OCI-LY7 (cell line): ENCODE results near the gene PRRC2B. TPM values are rescaled to one million over a fixed set of nuclear protein-coding genes. Genes with fewer than 3 reads are reported as not detected.

ENCODE experiments used
- BruUV-seq: library from RNA; stranded (reverse); fragments of 400-500 nt; replicated peaks from 2 replicates; lab custom pipeline; 2021; lab: Mats Ljungman, UMichigan
- CTCF ChIA-PET: fragments of 300-600 bp; sonication (Branson Sonifier 250); formaldehyde crosslinking; loops from one replicate; lab custom pipeline; 2022; ENCODE audit warnings: antibody characterized with exemption; ENCODE audit not compliant: unreplicated experiment; lab: Charles Lee
- POLR2A ChIA-PET: fragments of 300-600 bp; sonication (Branson Sonifier 250); formaldehyde crosslinking; loops from one replicate; lab custom pipeline; 2022; ENCODE audit warnings: antibody characterized with exemption; lab: Charles Lee
- DNase-seq: peaks from one replicate; pipeline ENCODE4 v3.0.0-alpha.2; 2015; ENCODE audit warnings: low spot score
- H2AFZ ChIP-seq: fragments of 200-600 bp; sonication (generic), shearing (Covaris generic); 2 replicates; pipeline ENCODE4 v1.6.1; 2014; ENCODE audit warnings: mild to moderate bottlenecking, antibody characterized with exemption, low read length, moderate library complexity
- H3K27ac ChIP-seq: fragments of 200-600 bp; sonication (generic); 2 replicates; pipeline ENCODE4 v1.5.1; 2014; ENCODE audit warnings: mixed run types, low read depth, mild to moderate bottlenecking, moderate library complexity, low read length, inconsistent platforms; ENCODE audit not compliant: poor library complexity, severe bottlenecking
- H3K36me3 ChIP-seq: fragments of 200-600 bp; sonication (generic); 2 replicates; pipeline ENCODE4 v1.6.1; 2014; ENCODE audit warnings: mild to moderate bottlenecking, antibody characterized with exemption, low read length, moderate library complexity, mixed read lengths; ENCODE audit not compliant: insufficient read depth
- H3K4me1 ChIP-seq: fragments of 200-600 bp; sonication (generic); 2 replicates; pipeline ENCODE4 v1.5.1; 2014; ENCODE audit warnings: mild to moderate bottlenecking, low read length; ENCODE audit not compliant: insufficient read depth, poor library complexity, severe bottlenecking
- H3K4me2 ChIP-seq: fragments of 200-600 bp; sonication (generic); 2 replicates; pipeline ENCODE4 v1.6.1; 2014; ENCODE audit warnings: mild to moderate bottlenecking, low read length
- H3K4me3 ChIP-seq: fragments of 200-600 bp; sonication (generic); 2 replicates; pipeline ENCODE4 v1.5.1; 2014; ENCODE audit warnings: mild to moderate bottlenecking, low read depth, low read length; ENCODE audit not compliant: poor library complexity, severe bottlenecking
- H3K79me2 ChIP-seq: fragments of 200-600 bp; sonication (generic); 2 replicates; pipeline ENCODE4 v1.6.1; 2016; ENCODE audit warnings: low read depth, mild to moderate bottlenecking, low read length, moderate library complexity, mixed read lengths; ENCODE audit not compliant: insufficient read depth
- H3K9me2 ChIP-seq: fragments of 200-600 bp; sonication (generic); 2 replicates; pipeline ENCODE4 v1.6.1; 2016; ENCODE audit warnings: mild to moderate bottlenecking, low read length, mixed read lengths; ENCODE audit not compliant: insufficient read depth
- H3K9me3 ChIP-seq: fragments of 200-600 bp; sonication (generic); 2 replicates; pipeline ENCODE4 v1.6.1; 2014; ENCODE audit warnings: mild to moderate bottlenecking, mixed run types, low read length, mixed read lengths
- H4K20me1 ChIP-seq: fragments of 200-600 bp; sonication (generic); 2 replicates; pipeline ENCODE4 v1.6.1; 2014; ENCODE audit warnings: mild to moderate bottlenecking, antibody characterized with exemption, low read length, moderate library complexity, mixed read lengths; ENCODE audit not compliant: insufficient read depth
- CTCF ChIP-seq: fragments of 200-600 bp; sonication (generic); conservative IDR thresholded peaks from 2 replicates; pipeline ENCODE4 v1.5.1; 2014; ENCODE audit warnings: mild to moderate bottlenecking, antibody characterized with exemption, low read length, moderate library complexity, mixed read lengths
- EZH2phosphoT487 ChIP-seq: fragments of 200-600 bp; sonication (generic); IDR thresholded peaks from 2 replicates; pipeline ENCODE4 v1.6.1; 2018; ENCODE audit warnings: low read depth, borderline replicate concordance, mild to moderate bottlenecking, mixed run types, antibody characterized with exemption, low read length, moderate library complexity, mixed read lengths
- intact Hi-C: fragments of 100-400 bp; cut with micrococcal nuclease; formaldehyde crosslinking; loops from one replicate; pipeline ENCODE4 v1.10.0; 2022; ENCODE audit not compliant: unreplicated experiment
- total RNA-seq, 2 experiments: library from RNA; depleted of rRNA in 1 of 2; stranded (reverse); fragments of >200 nt in 1 of 2; shearing (Covaris generic) in 1 of 2; gene quantifications; 2 replicates each; pipeline ENCODE4 v1.2.3, GENCODE V29; 2014 to 2022

Gene PRRC2B
- total RNA-seq, 2 experiments from 2014 or later = 84.2 to 210 TPM

DNA sequence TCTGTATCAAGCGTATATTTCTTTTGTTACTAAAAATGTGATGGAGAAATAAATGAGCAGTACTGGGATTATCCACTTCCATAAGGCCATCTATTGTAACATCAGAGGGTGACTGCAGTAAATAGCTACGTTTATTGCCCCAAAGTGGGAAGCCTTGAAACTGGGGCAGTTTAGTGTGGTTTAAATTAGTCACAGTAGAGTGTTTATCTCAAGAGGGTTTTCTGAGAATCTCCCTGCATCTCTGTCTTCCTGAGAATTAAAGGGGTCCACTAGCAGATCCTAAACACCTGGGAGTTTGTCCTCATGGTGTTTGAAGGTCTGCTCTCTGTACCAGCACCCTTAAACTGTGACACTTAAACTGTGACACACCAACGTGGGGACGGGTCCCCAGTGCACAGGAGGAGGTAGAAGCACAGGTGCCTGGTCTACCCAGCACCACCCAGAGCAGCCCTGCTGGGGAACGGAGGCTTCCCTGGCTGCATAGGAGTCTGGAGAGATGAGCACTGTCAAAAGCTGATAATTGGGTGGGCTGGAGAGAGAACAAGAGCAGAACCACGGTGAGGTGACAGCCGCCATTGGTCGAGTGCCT lies 25.2 kb downstream of the PRRC2B start:
- BruUV-seq = no TSS peak
- peaks cover 26% of the 10 kb centered on the region for H3K4me1 ChIP-seq
- ChIA-PET CTCF (no interaction called here), POLR2A (no interaction called here)
- no peak overlapping the region for H3K4me2 ChIP-seq
- H3K79me2 ChIP-seq = peaks cover 100% of the 10 kb centered on the region
- intact Hi-C loops = no loop called here
- no peaks in the 10 kb centered on the region for H3K9me2 ChIP-seq
- no peak overlapping the region for H2AFZ ChIP-seq
- TF ChIP-seq CTCF (no peak), EZH2phosphoT487 (no peak)
- H4K20me1 ChIP-seq = peaks cover 26% of the 10 kb centered on the region
- H3K27ac ChIP-seq = no peak overlapping the region
- H3K36me3 ChIP-seq = peaks cover 91% of the 10 kb centered on the region
- H3K9me3 ChIP-seq = no peaks in the 10 kb centered on the region
- no peak for DNase-seq
- no peak overlapping the region for H3K4me3 ChIP-seq

DNA sequence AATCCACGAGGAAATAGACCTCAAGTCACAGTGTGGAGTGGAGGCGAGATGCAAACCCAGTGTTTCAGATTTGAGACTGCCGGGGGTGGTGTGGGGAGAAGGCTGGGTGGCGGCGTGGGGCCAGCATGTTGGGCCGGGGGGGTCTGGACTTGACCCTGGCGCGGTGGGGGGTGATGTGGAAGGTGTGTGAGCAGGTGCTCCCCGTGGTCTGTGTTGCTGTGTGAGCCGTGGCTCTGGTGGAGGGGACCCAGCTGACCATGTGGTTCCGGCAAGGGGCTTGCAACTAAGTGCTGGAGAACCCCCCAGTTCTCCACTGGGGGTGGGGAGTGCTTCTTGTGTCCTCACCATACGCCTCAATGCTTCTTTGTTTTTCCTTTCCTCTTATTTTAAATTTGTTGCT lies 25.8 kb downstream of the PRRC2B start:
- Histone ChIP-seq H3K27ac (no peak overlapping the region), H3K36me3 (peaks cover 91% of the 10 kb centered on the region), H3K4me1 (peaks cover 26% of the 10 kb centered on the region), H4K20me1 (peaks cover 26% of the 10 kb centered on the region), H3K4me2 (no peak overlapping the region), H3K79me2 (peaks cover 100% of the 10 kb centered on the region), H3K9me2 (no peaks in the 10 kb centered on the region), H2AFZ (no peak overlapping the region), H3K9me3 (no peaks in the 10 kb centered on the region; the same call in 1 of the 2 replicates), H3K4me3 (no peak overlapping the region)
- ChIA-PET POLR2A (no interaction called here), CTCF (no interaction called here)
- DNase-seq = no peak
- intact Hi-C loops = no loop called here
- TF ChIP-seq CTCF = no peak
- no peak for TF ChIP-seq EZH2phosphoT487
- no TSS peak for BruUV-seq

- H3K4me1 ChIP-seq = peaks cover 15% of the 10 kb centered on the region
- TF ChIP-seq CTCF (no peak), EZH2phosphoT487 (no peak)
- no peak overlapping the region for H3K27ac ChIP-seq
- peaks cover 19% of the 10 kb centered on the region for H4K20me1 ChIP-seq
- no peaks in the 10 kb centered on the region for H3K9me2 ChIP-seq
- ChIA-PET CTCF (no interaction called here), POLR2A (interaction anchor here (0.6 kb wide), 1 partner anchor 19 kb away, joined by 3 read pairs; no protein-coding TSS in a partner anchor)
- intact Hi-C loops = no loop called here
- BruUV-seq = no TSS peak
- no peak overlapping the region for H3K4me3 ChIP-seq
- H3K36me3 ChIP-seq = peaks cover 92% of the 10 kb centered on the region
- no peak for DNase-seq
- no peaks in the 10 kb centered on the region; the same call in 1 of the 2 replicates for H3K9me3 ChIP-seq
- no peak overlapping the region for H3K4me2 ChIP-seq
- H3K79me2 ChIP-seq = peaks cover 100% of the 10 kb centered on the region
- no peak overlapping the region for H2AFZ ChIP-seq
Measured at GRCh38 chr9:131420980-131421624, 27.2 kb downstream of the PRRC2B start.
